ENCODE data around the gene KAT2B. TPM values are rescaled to one million over a fixed set of nuclear protein-coding genes. Genes with fewer than 3 reads are reported as not detected.

Gene KAT2B
- total RNA-seq, 1 donor from 2014 or later = 12.2 TPM

- H3K9me3 Mint-ChIP-seq = no peaks in the 10 kb centered on the region
- peak overlapping the region; percentile 84 for H3K27ac Mint-ChIP-seq (ENCODE audit: unreplicated experiment)
- H3K27me3 Mint-ChIP-seq (ENCODE audit: low read depth) = no peaks in the 10 kb centered on the region
- peaks cover 54% of the 10 kb centered on the region for H3K4me1 Mint-ChIP-seq
- no peak for TF ChIP-seq CTCF (conservative IDR thresholded peaks at IDR 0.05)
- DNase-seq (ENCODE audit: low read depth, low spot score) = no peak
- H3K4me3 Mint-ChIP-seq = no peak overlapping the region
- H3K36me3 Mint-ChIP-seq (ENCODE audit: low read depth) = no peaks in the 10 kb centered on the region
Measured at GRCh38 chr3:20074226-20075063, 34.2 kb downstream of the KAT2B start.

- Mint-ChIP-seq H3K4me3 (no peak overlapping the region), H3K27ac (ENCODE audit: unreplicated experiment) (peak overlapping the region; percentile 25), H3K9me3 (no peaks in the 10 kb centered on the region), H3K36me3 (ENCODE audit: low read depth) (no peaks in the 10 kb centered on the region), H3K27me3 (ENCODE audit: low read depth) (no peaks in the 10 kb centered on the region), H3K4me1 (peaks cover 62% of the 10 kb centered on the region)
- no peak for DNase-seq (ENCODE audit: low read depth, low spot score)
- no peak for TF ChIP-seq CTCF (conservative IDR thresholded peaks at IDR 0.05)
Measured at GRCh38 chr3:20075197-20075596, 35.0 kb downstream of the KAT2B start.

- no peaks in the 10 kb centered on the region for H3K9me3 Mint-ChIP-seq
- TF ChIP-seq CTCF (conservative IDR thresholded peaks at IDR 0.05) = no peak
- DNase-seq (ENCODE audit: low read depth, low spot score) = no peak
- no peaks in the 10 kb centered on the region for H3K27me3 Mint-ChIP-seq (ENCODE audit: low read depth)
- no peak overlapping the region for H3K4me3 Mint-ChIP-seq
- no peak overlapping the region for H3K27ac Mint-ChIP-seq (ENCODE audit: unreplicated experiment)
- peaks cover 69% of the 10 kb centered on the region for H3K4me1 Mint-ChIP-seq
- H3K36me3 Mint-ChIP-seq (ENCODE audit: low read depth) = no peaks in the 10 kb centered on the region
Measured at GRCh38 chr3:20076296-20076997, 36.2 kb downstream of the KAT2B start.

GRCh38 chr3:20077068-20077467 lies 36.8 kb downstream of the KAT2B start:
- H3K9me3 Mint-ChIP-seq = no peaks in the 10 kb centered on the region
- no peaks in the 10 kb centered on the region for H3K27me3 Mint-ChIP-seq (ENCODE audit: low read depth)
- no peak for DNase-seq (ENCODE audit: low read depth, low spot score)

GRCh38 chr3:20078194-20078714 lies 38.0 kb downstream of the KAT2B start:
- Mint-ChIP-seq H3K27ac (ENCODE audit: unreplicated experiment) (peak overlapping the region; percentile 72), H3K4me1 (peaks cover 52% of the 10 kb centered on the region), H3K4me3 (no peak overlapping the region), H3K9me3 (no peaks in the 10 kb centered on the region), H3K36me3 (ENCODE audit: low read depth) (no peaks in the 10 kb centered on the region), H3K27me3 (ENCODE audit: low read depth) (no peaks in the 10 kb centered on the region)
- no peak for DNase-seq (ENCODE audit: low read depth, low spot score)
- TF ChIP-seq CTCF (conservative IDR thresholded peaks at IDR 0.05) = no peak

More at GRCh38 chr3:20077068-20077467, 36.8 kb downstream of the KAT2B start:
- Mint-ChIP-seq H3K27ac (ENCODE audit: unreplicated experiment) (no peak overlapping the region), H3K36me3 (ENCODE audit: low read depth) (no peaks in the 10 kb centered on the region), H3K4me3 (no peak overlapping the region), H3K4me1 (peaks cover 64% of the 10 kb centered on the region)
- no peak for TF ChIP-seq CTCF (conservative IDR thresholded peaks at IDR 0.05)
